Measurements from ENCODE around the gene ZMIZ1.

ZMIZ1 gene

DNA sequence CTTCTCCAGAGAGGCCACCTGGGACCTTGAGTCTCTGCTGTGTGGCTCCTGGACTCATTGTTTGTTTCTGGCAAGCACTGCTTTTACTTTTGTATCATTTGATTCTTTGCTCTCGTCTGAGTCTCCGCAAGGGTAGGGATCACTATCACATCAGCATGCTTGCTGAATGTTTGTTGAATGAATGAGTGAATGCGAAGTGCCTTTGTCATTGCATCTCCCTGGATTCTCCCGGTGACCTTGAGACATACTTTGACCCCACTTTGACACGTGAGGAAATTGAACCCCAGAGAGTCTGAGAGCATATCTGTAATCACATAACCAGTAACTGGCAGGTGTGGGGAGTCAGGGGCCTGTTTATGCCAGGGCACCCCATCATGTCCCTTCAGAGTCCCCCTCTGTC, 92.8 kb downstream of the ZMIZ1 start:
- no peak overlapping the region for H3K27ac ChIP-seq (ENCODE audit: low read depth, low read length)
- H3K27me3 ChIP-seq (ENCODE audit: control insufficient read depth in 1 of 2, insufficient read depth in 2 of 2, low read length in 2 of 2): no peaks in the 10 kb centered on the region
- H3K36me3 ChIP-seq (ENCODE audit: control insufficient read depth in 1 of 2, insufficient read depth in 2 of 2, low read length in 2 of 2): peaks cover 8 to 31% of the 10 kb centered on the region in 2 donors
- no peaks in the 10 kb centered on the region for H3K9me3 ChIP-seq (ENCODE audit: control insufficient read depth in 1 of 2, low read length in 2 of 2)
- no peak overlapping the region for H3K4me3 ChIP-seq (ENCODE audit: low read depth in 1 of 2, low read length in 2 of 2)
- H3K9ac ChIP-seq (ENCODE audit: low read depth in 1 of 2, low read length in 2 of 2): no peak overlapping the region
- peaks cover 19 to 23% of the 10 kb centered on the region in 2 donors for H3K4me1 ChIP-seq (ENCODE audit: control insufficient read depth in 1 of 2, insufficient read depth in 2 of 2, low read length in 2 of 2)

DNA sequence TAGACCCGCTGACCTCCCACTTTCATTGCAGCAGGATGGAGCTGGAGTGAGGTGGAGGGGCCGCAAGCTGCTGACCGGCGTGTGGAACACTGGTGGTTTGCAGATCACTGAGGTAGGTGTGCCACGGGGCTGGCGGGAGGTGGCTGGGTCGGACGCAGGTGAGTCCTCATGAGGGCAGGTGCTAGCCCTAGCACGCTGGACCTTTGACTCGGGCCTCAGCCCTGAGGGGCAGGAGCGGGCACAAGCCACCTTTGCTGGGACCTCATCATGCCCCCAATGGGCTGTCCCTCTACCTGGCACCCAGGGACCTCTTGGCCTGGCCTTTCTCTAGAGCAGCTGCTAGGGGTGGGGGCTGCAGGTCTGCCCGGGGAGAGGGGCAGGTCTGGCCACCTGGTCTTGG, 93.3 kb downstream of the ZMIZ1 start:
- H3K36me3 ChIP-seq (ENCODE audit: control insufficient read depth in 1 of 2, insufficient read depth in 2 of 2, low read length in 2 of 2): peaks cover 8 to 36% of the 10 kb centered on the region in 2 donors
- no peak overlapping the region for H3K27ac ChIP-seq (ENCODE audit: low read depth, low read length)
- no peak overlapping the region for H3K9ac ChIP-seq (ENCODE audit: low read depth in 1 of 2, low read length in 2 of 2)
- no peak overlapping the region for H3K4me3 ChIP-seq (ENCODE audit: low read depth in 1 of 2, low read length in 2 of 2)
- no peaks in the 10 kb centered on the region for H3K27me3 ChIP-seq (ENCODE audit: control insufficient read depth in 1 of 2, insufficient read depth in 2 of 2, low read length in 2 of 2)
- peaks cover 15 to 19% of the 10 kb centered on the region in 2 donors for H3K4me1 ChIP-seq (ENCODE audit: control insufficient read depth in 1 of 2, insufficient read depth in 2 of 2, low read length in 2 of 2)
- no peaks in the 10 kb centered on the region for H3K9me3 ChIP-seq (ENCODE audit: control insufficient read depth in 1 of 2, low read length in 2 of 2)

DNA sequence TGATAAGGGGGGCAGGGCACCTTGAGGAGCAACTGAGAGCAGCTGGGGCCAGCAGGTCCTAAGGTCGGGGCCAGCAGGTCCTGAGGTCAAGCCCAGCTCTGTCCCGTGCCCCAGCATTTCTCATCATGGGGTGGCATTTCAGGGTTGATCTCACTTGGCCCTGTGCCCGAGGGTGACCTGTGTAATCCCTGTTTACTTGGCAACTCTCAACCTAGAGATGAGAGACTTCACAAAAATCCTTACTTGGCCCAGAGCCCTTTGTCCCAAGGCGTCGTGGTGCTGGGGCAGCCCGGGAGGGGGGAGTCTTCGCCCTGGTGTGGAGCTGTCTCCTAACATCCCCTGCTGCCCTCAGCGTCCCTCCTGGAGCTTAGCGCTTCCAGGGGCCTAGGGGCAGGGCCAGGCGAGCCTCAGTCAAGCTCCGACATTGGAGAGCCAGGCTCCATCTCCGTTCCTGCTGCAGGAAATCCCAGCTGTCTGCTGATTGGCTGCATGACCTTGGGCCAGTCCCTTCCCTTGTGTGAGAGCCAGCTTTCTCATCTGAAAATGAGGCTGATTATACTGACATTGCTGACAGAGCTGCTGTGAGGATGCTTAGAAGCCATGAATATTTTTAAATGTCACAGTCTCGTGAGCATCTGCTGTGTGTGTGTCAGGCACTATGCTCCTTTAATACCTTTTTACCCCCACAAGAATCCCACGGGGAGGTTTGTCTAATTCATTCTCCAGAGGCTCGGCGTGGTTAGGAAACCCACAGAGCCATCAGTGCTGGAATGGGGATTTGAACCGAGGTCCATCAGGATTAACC, 94.3 kb downstream of the ZMIZ1 start:
- Histone ChIP-seq H3K4me1 (ENCODE audit: control insufficient read depth in 1 of 2, insufficient read depth in 2 of 2, low read length in 2 of 2) (peaks cover 6 to 10% of the 10 kb centered on the region in 2 donors), H3K27ac (ENCODE audit: low read depth, low read length) (peak overlapping the region; percentile 54), H3K4me3 (ENCODE audit: low read depth in 1 of 2, low read length in 2 of 2) (no peak overlapping the region), H3K27me3 (ENCODE audit: control insufficient read depth in 1 of 2, insufficient read depth in 2 of 2, low read length in 2 of 2) (no peaks in the 10 kb centered on the region), H3K9ac (ENCODE audit: low read depth in 1 of 2, low read length in 2 of 2) (no peak overlapping the region), H3K36me3 (ENCODE audit: control insufficient read depth in 1 of 2, insufficient read depth in 2 of 2, low read length in 2 of 2) (peaks cover 8 to 45% of the 10 kb centered on the region in 2 donors), H3K9me3 (ENCODE audit: control insufficient read depth in 1 of 2, low read length in 2 of 2) (no peaks in the 10 kb centered on the region)

DNA sequence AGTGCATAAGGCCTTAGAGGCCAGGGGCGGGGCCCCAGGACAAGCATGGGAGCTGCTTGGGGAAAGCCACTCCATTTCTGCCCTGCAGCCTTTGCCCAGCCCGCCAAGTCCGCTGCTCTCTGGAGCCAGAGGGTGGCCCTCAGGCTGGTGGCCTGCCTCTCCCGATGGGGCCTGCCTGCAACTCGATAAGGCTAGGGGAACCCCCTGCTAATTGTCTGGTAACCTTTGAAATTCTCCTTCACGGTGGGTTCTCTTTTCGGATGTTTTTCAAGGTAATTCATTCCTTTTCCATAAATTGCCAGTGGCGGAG, 94.9 kb downstream of the ZMIZ1 start:
- no peak overlapping the region for H3K4me3 ChIP-seq (ENCODE audit: low read depth in 1 of 2, low read length in 2 of 2)
- H3K27me3 ChIP-seq (ENCODE audit: control insufficient read depth in 1 of 2, insufficient read depth in 2 of 2, low read length in 2 of 2): no peaks in the 10 kb centered on the region
- H3K36me3 ChIP-seq (ENCODE audit: control insufficient read depth in 1 of 2, insufficient read depth in 2 of 2, low read length in 2 of 2): peaks cover 13 to 49% of the 10 kb centered on the region in 2 donors
- H3K27ac ChIP-seq (ENCODE audit: low read depth, low read length): no peak overlapping the region
- H3K9me3 ChIP-seq (ENCODE audit: control insufficient read depth in 1 of 2, low read length in 2 of 2): no peaks in the 10 kb centered on the region
- H3K9ac ChIP-seq (ENCODE audit: low read depth in 1 of 2, low read length in 2 of 2): no peak overlapping the region
- H3K4me1 ChIP-seq (ENCODE audit: control insufficient read depth in 1 of 2, insufficient read depth in 2 of 2, low read length in 2 of 2): peaks cover 3 to 9% of the 10 kb centered on the region in 2 donors

DNA sequence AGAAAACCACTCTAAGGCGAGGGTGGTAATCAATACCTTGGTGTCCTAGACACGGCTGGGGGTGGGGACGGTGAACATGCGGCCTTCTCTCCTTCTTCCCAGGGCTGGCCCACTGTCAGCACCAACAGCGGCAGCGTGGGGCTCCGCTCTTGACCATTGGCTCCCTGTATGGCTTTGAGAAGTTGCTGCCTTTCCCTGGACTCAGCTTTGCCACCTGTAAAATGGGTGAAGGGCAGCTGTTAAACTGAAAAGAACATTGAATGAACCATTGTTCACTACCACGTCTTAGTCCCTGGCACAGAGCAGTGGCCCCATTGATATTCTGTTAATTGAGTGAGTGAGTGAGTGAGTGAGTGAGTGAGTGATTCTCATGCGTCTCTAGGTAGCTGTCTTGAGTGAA, 95.3 kb downstream of the ZMIZ1 start:
- Histone ChIP-seq H3K4me1 (ENCODE audit: control insufficient read depth in 1 of 2, insufficient read depth in 2 of 2, low read length in 2 of 2) (peaks cover 0 to 9% of the 10 kb centered on the region in 2 donors), H3K9ac (ENCODE audit: low read depth in 1 of 2, low read length in 2 of 2) (no peak overlapping the region), H3K4me3 (ENCODE audit: low read depth in 1 of 2, low read length in 2 of 2) (no peak overlapping the region), H3K9me3 (ENCODE audit: control insufficient read depth in 1 of 2, low read length in 2 of 2) (no peaks in the 10 kb centered on the region), H3K36me3 (ENCODE audit: control insufficient read depth in 1 of 2, insufficient read depth in 2 of 2, low read length in 2 of 2) (peaks cover 14 to 54% of the 10 kb centered on the region in 2 donors), H3K27ac (ENCODE audit: low read depth, low read length) (no peak overlapping the region), H3K27me3 (ENCODE audit: control insufficient read depth in 1 of 2, insufficient read depth in 2 of 2, low read length in 2 of 2) (no peaks in the 10 kb centered on the region)

DNA sequence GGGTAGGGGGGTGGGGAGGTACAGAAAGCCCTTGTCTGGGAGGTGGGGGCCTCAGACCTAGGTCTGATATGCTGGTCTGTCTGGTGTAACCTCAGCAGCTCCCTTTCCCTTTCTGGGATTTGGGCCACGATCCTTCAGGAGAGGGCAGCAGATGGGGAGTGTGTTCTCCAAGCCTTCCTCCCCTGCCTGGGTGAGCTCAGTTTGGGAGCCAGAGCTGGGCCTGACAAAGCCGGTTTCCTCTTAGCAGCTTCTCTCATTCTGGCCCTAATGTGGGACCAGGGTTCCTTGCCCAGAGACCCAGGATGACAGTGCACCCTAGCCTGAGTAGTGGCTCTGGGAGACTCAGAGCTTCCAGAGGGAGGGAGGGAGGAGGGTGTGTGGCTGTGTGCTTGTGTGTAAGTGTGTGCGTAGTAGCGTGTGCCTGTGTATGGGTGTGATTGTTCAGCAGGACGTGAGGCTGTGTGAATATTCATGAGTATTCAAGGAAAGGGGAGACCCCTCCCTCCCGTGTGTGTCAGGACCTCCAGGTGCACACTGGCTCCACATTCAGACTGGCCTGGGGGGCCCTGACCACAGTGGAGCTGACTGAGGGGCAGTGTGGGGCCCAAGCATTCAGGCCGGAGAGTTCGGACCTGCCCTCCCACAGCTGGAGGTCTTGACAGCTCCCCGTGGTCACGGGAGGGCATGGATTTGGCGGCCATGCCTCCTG, 96.5 kb downstream of the ZMIZ1 start:
- Histone ChIP-seq H3K27ac (ENCODE audit: low read depth, low read length) (no peak overlapping the region), H3K4me1 (ENCODE audit: control insufficient read depth in 1 of 2, insufficient read depth in 2 of 2, low read length in 2 of 2) (peaks cover 0 to 3% of the 10 kb centered on the region in 2 donors), H3K9ac (ENCODE audit: low read depth in 1 of 2, low read length in 2 of 2) (no peak overlapping the region)

DNA sequence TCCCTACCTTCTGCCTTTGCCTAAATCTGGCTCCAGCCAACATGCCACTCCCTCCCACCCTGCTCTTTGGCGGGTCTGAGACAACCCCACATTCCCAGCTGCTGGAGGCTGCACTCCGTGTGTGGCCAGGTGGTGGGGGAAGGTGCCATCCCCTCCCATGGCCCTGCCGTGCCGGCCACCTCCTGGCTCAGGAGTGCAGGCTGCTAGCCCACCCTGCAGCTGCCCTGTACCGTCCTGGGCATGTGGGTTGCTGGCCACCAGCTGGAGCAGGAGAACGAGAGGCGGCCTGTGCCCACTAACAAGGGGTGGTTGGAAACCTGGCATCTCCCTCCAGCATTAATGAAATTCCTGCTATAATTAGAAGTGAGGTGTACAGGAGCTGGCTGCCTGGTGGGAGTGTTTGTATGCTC, 97.6 kb downstream of the ZMIZ1 start:
- no peak overlapping the region for H3K27ac ChIP-seq (ENCODE audit: low read depth, low read length)
- H3K4me1 ChIP-seq (ENCODE audit: control insufficient read depth in 1 of 2, insufficient read depth in 2 of 2, low read length in 2 of 2): no peaks in the 10 kb centered on the region
- H3K27me3 ChIP-seq (ENCODE audit: control insufficient read depth in 1 of 2, insufficient read depth in 2 of 2, low read length in 2 of 2): no peaks in the 10 kb centered on the region
- no peaks in the 10 kb centered on the region for H3K9me3 ChIP-seq (ENCODE audit: control insufficient read depth in 1 of 2, low read length in 2 of 2)
- H3K36me3 ChIP-seq (ENCODE audit: control insufficient read depth in 1 of 2, insufficient read depth in 2 of 2, low read length in 2 of 2): peaks cover 18 to 64% of the 10 kb centered on the region in 2 donors
- H3K9ac ChIP-seq (ENCODE audit: low read depth in 1 of 2, low read length in 2 of 2): no peak overlapping the region
- H3K4me3 ChIP-seq (ENCODE audit: low read depth in 1 of 2, low read length in 2 of 2): no peak overlapping the region

More for the DNA sequence above, 96.5 kb downstream of the ZMIZ1 start:
- no peak overlapping the region for H3K4me3 ChIP-seq (ENCODE audit: low read depth in 1 of 2, low read length in 2 of 2)
- H3K9me3 ChIP-seq (ENCODE audit: control insufficient read depth in 1 of 2, low read length in 2 of 2): no peaks in the 10 kb centered on the region
- H3K27me3 ChIP-seq (ENCODE audit: control insufficient read depth in 1 of 2, insufficient read depth in 2 of 2, low read length in 2 of 2): no peaks in the 10 kb centered on the region
- H3K36me3 ChIP-seq (ENCODE audit: control insufficient read depth in 1 of 2, insufficient read depth in 2 of 2, low read length in 2 of 2): peaks cover 16 to 58% of the 10 kb centered on the region in 2 donors

DNA sequence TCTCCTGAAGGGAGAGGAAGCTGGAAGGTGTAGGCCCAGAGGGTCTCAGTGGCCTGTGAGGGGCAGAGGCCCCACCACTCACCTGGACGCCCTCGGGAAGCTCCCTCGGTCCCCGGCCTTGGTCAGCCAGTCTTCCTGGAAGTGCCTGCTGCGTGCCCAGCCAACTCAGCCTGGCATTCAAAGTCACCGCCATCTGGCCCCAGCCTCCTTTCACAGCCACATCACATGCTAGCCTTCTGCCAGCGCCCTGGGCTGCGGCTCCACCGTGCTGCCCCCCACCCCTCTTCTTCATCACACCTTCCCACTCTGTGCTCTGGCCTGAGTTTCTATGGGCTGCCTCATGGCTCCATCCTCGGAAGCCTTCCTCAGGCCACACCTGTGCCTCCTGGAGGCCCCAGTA, 98.0 kb downstream of the ZMIZ1 start:
- Histone ChIP-seq H3K36me3 (ENCODE audit: control insufficient read depth in 1 of 2, insufficient read depth in 2 of 2, low read length in 2 of 2) (peaks cover 18 to 69% of the 10 kb centered on the region in 2 donors), H3K27ac (ENCODE audit: low read depth, low read length) (no peak overlapping the region), H3K4me1 (ENCODE audit: control insufficient read depth in 1 of 2, insufficient read depth in 2 of 2, low read length in 2 of 2) (no peaks in the 10 kb centered on the region), H3K9me3 (ENCODE audit: control insufficient read depth in 1 of 2, low read length in 2 of 2) (no peaks in the 10 kb centered on the region), H3K9ac (ENCODE audit: low read depth in 1 of 2, low read length in 2 of 2) (no peak overlapping the region), H3K27me3 (ENCODE audit: control insufficient read depth in 1 of 2, insufficient read depth in 2 of 2, low read length in 2 of 2) (no peaks in the 10 kb centered on the region), H3K4me3 (ENCODE audit: low read depth in 1 of 2, low read length in 2 of 2) (no peak overlapping the region)

DNA sequence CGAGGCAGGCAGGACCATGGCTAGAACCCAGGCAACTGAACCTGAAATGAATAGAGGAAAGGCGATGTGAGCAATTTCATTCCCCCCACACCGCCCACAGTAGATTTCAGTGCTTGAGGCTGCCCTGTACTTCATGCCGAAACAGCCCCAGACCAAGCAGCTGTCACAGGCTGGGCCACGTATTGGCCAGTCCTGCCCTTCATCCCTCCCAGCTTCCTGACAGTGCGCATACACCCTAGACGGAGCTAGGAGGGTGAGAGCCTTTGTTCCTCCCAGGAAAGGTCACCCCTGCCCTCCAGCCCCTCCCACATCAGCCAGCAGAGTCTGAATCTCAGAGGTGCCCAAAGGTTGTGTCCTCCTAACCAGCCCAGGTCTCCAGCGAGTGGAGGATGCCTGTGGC, 98.8 kb downstream of the ZMIZ1 start:
- no peak overlapping the region for H3K9ac ChIP-seq (ENCODE audit: low read depth in 1 of 2, low read length in 2 of 2)
- no peaks in the 10 kb centered on the region for H3K27me3 ChIP-seq (ENCODE audit: control insufficient read depth in 1 of 2, insufficient read depth in 2 of 2, low read length in 2 of 2)
- no peak overlapping the region for H3K4me3 ChIP-seq (ENCODE audit: low read depth in 1 of 2, low read length in 2 of 2)
- no peak overlapping the region for H3K27ac ChIP-seq (ENCODE audit: low read depth, low read length)
- peaks cover 18 to 62% of the 10 kb centered on the region in 2 donors for H3K36me3 ChIP-seq (ENCODE audit: control insufficient read depth in 1 of 2, insufficient read depth in 2 of 2, low read length in 2 of 2)
- no peaks in the 10 kb centered on the region for H3K4me1 ChIP-seq (ENCODE audit: control insufficient read depth in 1 of 2, insufficient read depth in 2 of 2, low read length in 2 of 2)
- no peaks in the 10 kb centered on the region for H3K9me3 ChIP-seq (ENCODE audit: control insufficient read depth in 1 of 2, low read length in 2 of 2)

DNA sequence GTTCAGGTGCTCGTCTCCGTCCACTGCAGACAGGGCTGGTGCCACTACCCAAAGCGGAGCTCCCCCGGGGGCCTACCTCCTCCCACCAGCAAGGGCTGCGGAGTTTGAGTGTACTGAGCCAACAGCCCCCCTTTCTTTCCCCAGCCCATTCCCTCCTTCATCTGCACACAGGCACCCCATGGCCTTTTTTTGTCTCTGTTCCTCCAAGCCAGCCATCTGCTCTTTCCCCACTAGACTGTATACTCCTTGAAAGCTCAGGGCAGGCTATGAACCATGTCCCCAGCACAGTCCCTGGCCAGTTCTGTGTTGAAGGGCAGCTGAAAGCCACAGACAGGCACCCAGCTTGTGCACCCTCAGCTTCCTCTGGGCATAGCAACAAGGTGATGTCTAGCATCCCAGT, 99.4 kb downstream of the ZMIZ1 start:
- H3K4me3 ChIP-seq (ENCODE audit: low read depth in 1 of 2, low read length in 2 of 2): no peak overlapping the region
- H3K36me3 ChIP-seq (ENCODE audit: control insufficient read depth in 1 of 2, insufficient read depth in 2 of 2, low read length in 2 of 2): peaks cover 15 to 57% of the 10 kb centered on the region in 2 donors
- no peaks in the 10 kb centered on the region for H3K9me3 ChIP-seq (ENCODE audit: control insufficient read depth in 1 of 2, low read length in 2 of 2)
- H3K9ac ChIP-seq (ENCODE audit: low read depth in 1 of 2, low read length in 2 of 2): no peak overlapping the region
- no peaks in the 10 kb centered on the region for H3K4me1 ChIP-seq (ENCODE audit: control insufficient read depth in 1 of 2, insufficient read depth in 2 of 2, low read length in 2 of 2)
- no peak overlapping the region for H3K27ac ChIP-seq (ENCODE audit: low read depth, low read length)
- H3K27me3 ChIP-seq (ENCODE audit: control insufficient read depth in 1 of 2, insufficient read depth in 2 of 2, low read length in 2 of 2): no peaks in the 10 kb centered on the region
